SU-DHL-6 (cell line): ENCODE results near the gene LRRN4CL.
"Not testable (repeated sequence)": the region's sequence is repeated elsewhere in the genome, so short reads cannot be mapped to it uniquely, and the experiment has no call there.

Experiments used
- H2AFZ ChIP-seq: fragments of 200-600 bp; sonication (generic); 2 replicates; pipeline ENCODE4 v1.6.1; 2014; ENCODE audit warnings: low read depth, mild to moderate bottlenecking, moderate library complexity, mixed read lengths, antibody characterized with exemption, low read length; ENCODE audit not compliant: severe bottlenecking
- H3F3A ChIP-seq: fragments of 200-600 bp; shearing (Covaris generic); 2 replicates; pipeline ENCODE4 v1.6.0; 2016; ENCODE audit warnings: antibody characterized with exemption, mild to moderate bottlenecking; ENCODE audit not compliant: insufficient read depth
- H3K27ac ChIP-seq: fragments of 200-600 bp; sonication (generic); 2 replicates; pipeline ENCODE4 v1.5.1; 2016; ENCODE audit warnings: low read depth, mild to moderate bottlenecking, low read length, moderate library complexity, mixed read lengths
- H3K27me3 ChIP-seq: fragments of 200-600 bp; sonication (generic), shearing (Covaris generic); 2 replicates; pipeline ENCODE4 v1.6.0; 2014; ENCODE audit warnings: mild to moderate bottlenecking, low read length
- H3K36me3 ChIP-seq: fragments of 200-600 bp; sonication (generic); 2 replicates; pipeline ENCODE4 v1.6.1; 2014; ENCODE audit warnings: mild to moderate bottlenecking, low read length, mixed read lengths
- H3K4me2 ChIP-seq: fragments of 300-600, 200-600 bp; shearing (Covaris generic), sonication (generic); 2 replicates; pipeline ENCODE4 v1.6.0; 2014; ENCODE audit warnings: low read length, low read depth, mild to moderate bottlenecking; ENCODE audit not compliant: poor library complexity, severe bottlenecking
- H3K4me3 ChIP-seq: fragments of 200-600 bp; sonication (generic); 2 replicates; pipeline ENCODE4 v1.5.1; 2014; ENCODE audit warnings: antibody characterized with exemption, low read length, mild to moderate bottlenecking, mixed read lengths; ENCODE audit not compliant: insufficient read depth, poor library complexity, severe bottlenecking
- H3K79me2 ChIP-seq: fragments of 200-600 bp; sonication (generic); 2 replicates; pipeline ENCODE4 v1.6.1; 2014; ENCODE audit warnings: mild to moderate bottlenecking, low read length, moderate library complexity; ENCODE audit not compliant: insufficient read depth
- H3K9ac ChIP-seq: fragments of 200-600 bp; sonication (generic); 2 replicates; pipeline ENCODE4 v1.7.0; 2014; ENCODE audit warnings: mild to moderate bottlenecking, low read length
- H3K9me2 ChIP-seq: fragments of 200-600 bp; sonication (generic); replicated peaks from 2 replicates; pipeline ENCODE4 v1.6.1; 2014; ENCODE audit warnings: low read length; ENCODE audit not compliant: insufficient read depth
- H3K9me3 ChIP-seq: fragments of 200-600 bp; sonication (generic); 2 replicates; pipeline ENCODE4 v1.6.1; 2014; ENCODE audit warnings: low read length, mixed read lengths; ENCODE audit not compliant: insufficient read depth
- H4K20me1 ChIP-seq: fragments of 200-600 bp; sonication (generic); 2 replicates; pipeline ENCODE4 v1.6.1; 2014; ENCODE audit warnings: low read depth, mild to moderate bottlenecking, antibody characterized with exemption, low read length, moderate library complexity, mixed read lengths
- EZH2phosphoT487 ChIP-seq: fragments of 200-600 bp; sonication (generic), shearing (Covaris generic); conservative IDR thresholded peaks from 2 replicates; pipeline ENCODE4 v1.6.1; 2018; ENCODE audit warnings: mild to moderate bottlenecking, antibody characterized with exemption, low read length, moderate library complexity, mixed read lengths
- TF ChIP-seq, protein P1 (sequence below): fragments of 200-600 bp; sonication (generic); IDR thresholded peaks from one replicate; pipeline ENCODE4 v1.5.1; 2017; ENCODE audit warnings: antibody characterized with exemption, mild to moderate bottlenecking, low read length, moderate library complexity; ENCODE audit not compliant: insufficient read depth, poor library complexity, severe bottlenecking

LRRN4CL gene

DNA sequence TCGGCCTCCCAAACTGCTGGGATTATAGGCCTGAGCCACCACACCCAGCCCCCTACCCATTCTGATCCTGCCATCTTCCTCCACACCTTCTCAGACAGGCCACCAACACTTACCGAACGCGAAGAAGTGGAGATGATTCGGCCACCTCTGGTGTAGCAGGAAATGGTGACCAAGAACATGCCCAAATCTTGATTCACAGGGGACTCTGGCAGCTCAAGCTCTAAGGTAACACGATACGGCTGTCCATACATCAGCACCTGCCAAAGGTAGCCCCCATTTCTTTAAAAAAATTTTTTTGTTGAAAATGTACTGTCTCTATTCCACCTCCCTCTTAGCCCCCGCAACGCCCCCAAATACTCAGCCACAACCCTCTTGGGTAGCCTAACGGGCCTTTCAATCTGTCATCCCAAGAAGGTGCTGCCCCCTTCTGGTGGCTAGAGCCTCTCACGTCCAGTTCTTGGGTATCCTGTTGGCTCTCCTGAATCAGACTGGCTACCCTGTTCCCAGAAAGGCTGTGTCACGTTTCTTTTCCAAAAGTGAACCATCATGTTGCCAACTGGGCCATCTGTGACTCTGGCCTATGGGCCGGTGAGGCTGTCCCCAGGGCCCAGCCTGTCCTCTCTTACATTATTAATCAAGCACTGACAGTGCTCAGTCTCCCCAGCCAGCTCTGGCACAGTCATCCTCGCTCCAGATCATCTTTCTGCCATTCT, 5.3 kb upstream of the LRRN4CL start:
- Histone ChIP-seq H3K36me3 (no peaks in the 10 kb centered on the region), H3K27ac (no peak overlapping the region)
- TF ChIP-seq, protein P1, sequence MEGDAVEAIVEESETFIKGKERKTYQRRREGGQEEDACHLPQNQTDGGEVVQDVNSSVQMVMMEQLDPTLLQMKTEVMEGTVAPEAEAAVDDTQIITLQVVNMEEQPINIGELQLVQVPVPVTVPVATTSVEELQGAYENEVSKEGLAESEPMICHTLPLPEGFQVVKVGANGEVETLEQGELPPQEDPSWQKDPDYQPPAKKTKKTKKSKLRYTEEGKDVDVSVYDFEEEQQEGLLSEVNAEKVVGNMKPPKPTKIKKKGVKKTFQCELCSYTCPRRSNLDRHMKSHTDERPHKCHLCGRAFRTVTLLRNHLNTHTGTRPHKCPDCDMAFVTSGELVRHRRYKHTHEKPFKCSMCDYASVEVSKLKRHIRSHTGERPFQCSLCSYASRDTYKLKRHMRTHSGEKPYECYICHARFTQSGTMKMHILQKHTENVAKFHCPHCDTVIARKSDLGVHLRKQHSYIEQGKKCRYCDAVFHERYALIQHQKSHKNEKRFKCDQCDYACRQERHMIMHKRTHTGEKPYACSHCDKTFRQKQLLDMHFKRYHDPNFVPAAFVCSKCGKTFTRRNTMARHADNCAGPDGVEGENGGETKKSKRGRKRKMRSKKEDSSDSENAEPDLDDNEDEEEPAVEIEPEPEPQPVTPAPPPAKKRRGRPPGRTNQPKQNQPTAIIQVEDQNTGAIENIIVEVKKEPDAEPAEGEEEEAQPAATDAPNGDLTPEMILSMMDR: peak; percentile 85
- no peak for TF ChIP-seq EZH2phosphoT487

GRCh38 chr11:62693624-62694023, 4.3 kb upstream of the LRRN4CL start:
- not testable (repeated sequence) for H4K20me1 ChIP-seq, H3K9me3 ChIP-seq, H3K27me3 ChIP-seq, H3F3A ChIP-seq, H2AFZ ChIP-seq, H3K4me3 ChIP-seq, H3K9me2 ChIP-seq, H3K4me2 ChIP-seq, H3K79me2 ChIP-seq, H3K36me3 ChIP-seq, H3K27ac ChIP-seq, H3K9ac ChIP-seq

More for the DNA sequence above, 5.3 kb upstream of the LRRN4CL start:
- H3F3A ChIP-seq: 0 out of 2 replicates have a peak, but pooled peaks cover 3% of the 10 kb centered on the region
- no peaks in the 10 kb centered on the region for H3K9me2 ChIP-seq
- H3K79me2 ChIP-seq: no peaks in the 10 kb centered on the region
- H3K9me3 ChIP-seq: no peaks in the 10 kb centered on the region
- no peak overlapping the region for H3K4me2 ChIP-seq
- no peaks in the 10 kb centered on the region for H4K20me1 ChIP-seq
- H3K4me3 ChIP-seq: no peak overlapping the region
- no peak overlapping the region for H2AFZ ChIP-seq
- H3K9ac ChIP-seq: no peak overlapping the region
- no peaks in the 10 kb centered on the region for H3K27me3 ChIP-seq

DNA sequence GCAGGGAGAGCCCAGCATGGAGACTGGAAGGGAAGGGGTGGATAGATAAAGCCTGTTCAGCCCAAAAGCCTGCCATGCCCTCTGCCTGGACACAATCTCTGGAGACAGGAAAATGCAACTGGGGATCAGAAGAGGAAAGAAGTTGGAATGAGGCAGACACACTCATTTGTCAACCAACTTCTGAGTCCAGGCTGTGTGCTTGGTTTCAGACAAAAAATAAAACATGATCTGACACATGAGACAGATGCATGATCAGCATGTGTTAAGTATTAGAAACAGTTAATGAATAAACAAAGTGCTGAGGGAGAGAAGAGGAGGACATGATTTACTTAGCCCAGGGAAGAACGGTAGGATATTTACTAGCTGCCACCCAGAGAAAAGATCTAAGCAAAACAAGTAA, 839 bp downstream of the LRRN4CL start:
- Histone ChIP-seq H3F3A (no peaks in the 10 kb centered on the region), H3K36me3 (no peaks in the 10 kb centered on the region), H3K79me2 (no peaks in the 10 kb centered on the region), H3K9me2 (no peaks in the 10 kb centered on the region), H2AFZ (no peak overlapping the region), H3K4me2 (no peak overlapping the region), H3K9ac (no peak overlapping the region), H3K4me3 (no peak overlapping the region), H3K27me3 (no peaks in the 10 kb centered on the region), H4K20me1 (no peaks in the 10 kb centered on the region), H3K27ac (no peak overlapping the region), H3K9me3 (no peaks in the 10 kb centered on the region)
- no peak for TF ChIP-seq EZH2phosphoT487
- TF ChIP-seq, protein P1: no peak

GRCh38 chr11:62687508-62688396, 1.6 kb downstream of the LRRN4CL start:
- Histone ChIP-seq H3K36me3 (no peaks in the 10 kb centered on the region), H4K20me1 (no peaks in the 10 kb centered on the region), H3K9me2 (no peaks in the 10 kb centered on the region), H3K27me3 (no peaks in the 10 kb centered on the region), H3K79me2 (no peaks in the 10 kb centered on the region), H3K4me3 (no peak overlapping the region), H3K9ac (no peak overlapping the region), H3K9me3 (no peaks in the 10 kb centered on the region), H2AFZ (no peak overlapping the region), H3F3A (no peaks in the 10 kb centered on the region), H3K4me2 (no peak overlapping the region), H3K27ac (no peak overlapping the region)
- TF ChIP-seq, protein P1: no peak
- no peak for TF ChIP-seq EZH2phosphoT487
